ENCODE results near the gene PRR15. TPM values are rescaled to one million over a fixed set of nuclear protein-coding genes. Genes with fewer than 3 reads are reported as not detected.

Gene PRR15
- total and polyA plus RNA-seq, 2 experiments from 2014 or later, result 42.0 to 47.4 TPM

- Histone ChIP-seq H3K9me3 (ENCODE audit: low read depth) (no peaks in the 10 kb centered on the region), H3K4me2 (no peak overlapping the region), H3K79me2 (no peaks in the 10 kb centered on the region), H3K9me2 (replicated peaks; ENCODE audit: insufficient read depth) (no peaks in the 10 kb centered on the region), H4K20me1 (ENCODE audit: insufficient read depth, poor library complexity, severe bottlenecking) (no peaks in the 10 kb centered on the region), H3K27me3 (no peaks in the 10 kb centered on the region), H2AFZ (no peak overlapping the region), H3K27ac (no peak overlapping the region), H3K4me1 (ENCODE audit: insufficient read depth) (peaks cover 21% of the 10 kb centered on the region), H3K4me3 (no peak overlapping the region), H3K36me3 (replicated peaks; ENCODE audit: insufficient read depth, low read depth) (no peaks in the 10 kb centered on the region)
- no peak for TF ChIP-seq CTCF (IDR thresholded peaks at IDR 0.05; ENCODE audit: poor library complexity)
- TF ChIP-seq EZH2 (IDR thresholded peaks at IDR 0.05; ENCODE audit: borderline replicate concordance), result no peak
- TF ChIP-seq EZH2phosphoT487 (IDR thresholded peaks at IDR 0.05; ENCODE audit: low read depth, severe bottlenecking, unreplicated experiment), result no peak
- DNase-seq (ENCODE audit: low spot score), result no peak
- 73% methylated on average over 2 of the region's 2 CpGs for WGBS (ENCODE audit: low lambda C conversion rate, missing lambda C conversion rate)
These were observed 49.0 kb downstream of the PRR15 start for GRCh38 chr7:29612596-29612995.

GRCh38 chr7:29613100-29613499, 49.5 kb downstream of the PRR15 start:
- Histone ChIP-seq H3K36me3 (replicated peaks; ENCODE audit: insufficient read depth, low read depth) (no peaks in the 10 kb centered on the region), H3K4me1 (ENCODE audit: insufficient read depth) (peaks cover 19% of the 10 kb centered on the region), H4K20me1 (ENCODE audit: insufficient read depth, poor library complexity, severe bottlenecking) (no peaks in the 10 kb centered on the region), H3K27me3 (no peaks in the 10 kb centered on the region), H3K4me3 (no peak overlapping the region), H2AFZ (no peak overlapping the region), H3K9me2 (replicated peaks; ENCODE audit: insufficient read depth) (no peaks in the 10 kb centered on the region), H3K79me2 (no peaks in the 10 kb centered on the region), H3K27ac (no peak overlapping the region), H3K4me2 (no peak overlapping the region), H3K9me3 (ENCODE audit: low read depth) (no peaks in the 10 kb centered on the region)
- 86% methylated on average over 3 of the region's 3 CpGs for WGBS (ENCODE audit: low lambda C conversion rate, missing lambda C conversion rate)
- no peak for DNase-seq (ENCODE audit: low spot score)
- no peak for TF ChIP-seq CTCF (IDR thresholded peaks at IDR 0.05; ENCODE audit: poor library complexity)
- TF ChIP-seq EZH2 (IDR thresholded peaks at IDR 0.05; ENCODE audit: borderline replicate concordance), result no peak
- TF ChIP-seq EZH2phosphoT487 (IDR thresholded peaks at IDR 0.05; ENCODE audit: low read depth, severe bottlenecking, unreplicated experiment), result no peak

GRCh38 chr7:29614229-29614628, 50.6 kb downstream of the PRR15 start:
- H3K4me3 ChIP-seq, result no peak overlapping the region
- no peak for TF ChIP-seq EZH2phosphoT487 (IDR thresholded peaks at IDR 0.05; ENCODE audit: low read depth, severe bottlenecking, unreplicated experiment)
- no peak for TF ChIP-seq CTCF (IDR thresholded peaks at IDR 0.05; ENCODE audit: poor library complexity)
- TF ChIP-seq EZH2 (IDR thresholded peaks at IDR 0.05; ENCODE audit: borderline replicate concordance), result no peak
- H3K9me3 ChIP-seq (ENCODE audit: low read depth), result no peaks in the 10 kb centered on the region
- no peaks in the 10 kb centered on the region for H3K9me2 ChIP-seq (replicated peaks; ENCODE audit: insufficient read depth)
- H3K4me2 ChIP-seq, result no peak overlapping the region
- DNase-seq (ENCODE audit: low spot score), result no peak
- no peak overlapping the region for H2AFZ ChIP-seq
- H3K4me1 ChIP-seq (ENCODE audit: insufficient read depth), result peaks cover 8% of the 10 kb centered on the region
- WGBS (ENCODE audit: low lambda C conversion rate, missing lambda C conversion rate), result 96% methylated on average over 2 of the region's 2 CpGs
- H3K27ac ChIP-seq, result no peak overlapping the region
- no peaks in the 10 kb centered on the region for H4K20me1 ChIP-seq (ENCODE audit: insufficient read depth, poor library complexity, severe bottlenecking)
- no peaks in the 10 kb centered on the region for H3K79me2 ChIP-seq
- no peaks in the 10 kb centered on the region for H3K36me3 ChIP-seq (replicated peaks; ENCODE audit: insufficient read depth, low read depth)
- H3K27me3 ChIP-seq, result no peaks in the 10 kb centered on the region

Other genes with a start within 250 kb of the PRR15 start
- gene WIPF3, start 242.7 kb downstream of the PRR15 start, total RNA-seq, result 1.8 and 2.4 TPM in 2 replicates
- 0.98 and 1.2 TPM in 2 replicates for gene WIPF3, start 242.7 kb downstream of the PRR15 start, polyA plus RNA-seq